HUES48 (cell line): ENCODE results near the gene CDK19.
A peak's percentile ranks its signal among the peaks of the same experiment; 100 is the strongest.

Experiments
- H3K27ac ChIP-seq: one replicate; pipeline ENCODE4 v1.7.0; 2013; ENCODE audit warnings: low read depth, low read length, inconsistent platforms
- H3K27me3 ChIP-seq: 2 replicates; pipeline ENCODE4 v1.6.1; 2013; ENCODE audit warnings: mild to moderate bottlenecking, low read length; ENCODE audit not compliant: control insufficient read depth, insufficient read depth
- H3K36me3 ChIP-seq: 2 replicates; pipeline ENCODE4 v1.6.1; 2013; ENCODE audit warnings: low read length; ENCODE audit not compliant: control insufficient read depth, insufficient read depth
- H3K4me1 ChIP-seq: 2 replicates; pipeline ENCODE4 v1.6.1; 2013; ENCODE audit warnings: mild to moderate bottlenecking, low read length; ENCODE audit not compliant: control insufficient read depth, insufficient read depth
- H3K4me3 ChIP-seq: 2 replicates; pipeline ENCODE4 v1.5.1; 2013; ENCODE audit warnings: mild to moderate bottlenecking, low read depth, low read length
- H3K9ac ChIP-seq: 2 replicates; pipeline ENCODE4 v1.6.1; 2013; ENCODE audit warnings: mild to moderate bottlenecking, low read depth, low read length, moderate library complexity
- H3K9me3 ChIP-seq: 2 replicates; pipeline ENCODE4 v1.6.1; 2013; ENCODE audit warnings: low read length; ENCODE audit not compliant: control insufficient read depth, insufficient read depth

CDK19 gene

GRCh38 chr6:110622912-110623578, 192.2 kb downstream of the CDK19 start:
- H3K36me3 ChIP-seq, result peaks cover 31% of the 10 kb centered on the region
- H3K4me1 ChIP-seq, result peaks cover 3% of the 10 kb centered on the region; the same call in 1 of the 2 replicates
- H3K27ac ChIP-seq, result no peak overlapping the region
- no peak overlapping the region for H3K9ac ChIP-seq
- H3K4me3 ChIP-seq, result no peak overlapping the region
- H3K9me3 ChIP-seq, result no peaks in the 10 kb centered on the region
- no peaks in the 10 kb centered on the region for H3K27me3 ChIP-seq

GRCh38 chr6:110621061-110621460, 194.2 kb downstream of the CDK19 start:
- Histone ChIP-seq H3K9me3 (no peaks in the 10 kb centered on the region), H3K9ac (no peak overlapping the region), H3K4me1 (peaks cover 3% of the 10 kb centered on the region; the same call in 1 of the 2 replicates), H3K27ac (no peak overlapping the region), H3K36me3 (peaks cover 28% of the 10 kb centered on the region), H3K4me3 (no peak overlapping the region), H3K27me3 (no peaks in the 10 kb centered on the region)

GRCh38 chr6:110620065-110620464, 195.2 kb downstream of the CDK19 start:
- no peaks in the 10 kb centered on the region for H3K27me3 ChIP-seq
- H3K4me3 ChIP-seq, result no peak overlapping the region
- no peak overlapping the region for H3K9ac ChIP-seq
- H3K4me1 ChIP-seq, result peaks cover 3% of the 10 kb centered on the region; the same call in 1 of the 2 replicates
- H3K27ac ChIP-seq, result no peak overlapping the region
- H3K36me3 ChIP-seq, result peaks cover 28% of the 10 kb centered on the region
- no peaks in the 10 kb centered on the region for H3K9me3 ChIP-seq

- Histone ChIP-seq H3K9me3 (no peaks in the 10 kb centered on the region), H3K27me3 (no peaks in the 10 kb centered on the region), H3K27ac (no peak overlapping the region), H3K4me3 (no peak overlapping the region), H3K4me1 (peaks cover 5% of the 10 kb centered on the region), H3K9ac (no peak overlapping the region), H3K36me3 (peaks cover 28% of the 10 kb centered on the region)
Measured at GRCh38 chr6:110619275-110619908, 195.9 kb downstream of the CDK19 start.

- no peak overlapping the region for H3K9ac ChIP-seq
- H3K4me3 ChIP-seq, result no peak overlapping the region
- H3K27me3 ChIP-seq, result no peaks in the 10 kb centered on the region
- peak overlapping the region; percentile 14 for H3K27ac ChIP-seq
- peaks cover 11% of the 10 kb centered on the region for H3K4me1 ChIP-seq
- H3K9me3 ChIP-seq, result no peaks in the 10 kb centered on the region
- peaks cover 28% of the 10 kb centered on the region for H3K36me3 ChIP-seq
Measured at GRCh38 chr6:110618591-110619267, 196.5 kb downstream of the CDK19 start.

GRCh38 chr6:110617057-110617456, 198.2 kb downstream of the CDK19 start:
- Histone ChIP-seq H3K9me3 (no peaks in the 10 kb centered on the region), H3K9ac (no peak overlapping the region), H3K27ac (no peak overlapping the region), H3K27me3 (no peaks in the 10 kb centered on the region), H3K4me3 (no peak overlapping the region), H3K36me3 (peaks cover 14% of the 10 kb centered on the region), H3K4me1 (peaks cover 28% of the 10 kb centered on the region)

GRCh38 chr6:110615722-110616121, 199.5 kb downstream of the CDK19 start:
- Histone ChIP-seq H3K9ac (no peak overlapping the region), H3K27ac (no peak overlapping the region), H3K36me3 (0 out of 2 replicates have a peak, but pooled peaks cover 2% of the 10 kb centered on the region), H3K4me1 (peaks cover 32% of the 10 kb centered on the region), H3K4me3 (no peak overlapping the region), H3K27me3 (no peaks in the 10 kb centered on the region), H3K9me3 (no peaks in the 10 kb centered on the region)

- H3K36me3 ChIP-seq, result no peaks in the 10 kb centered on the region
Measured at GRCh38 chr6:110614586-110614985, 200.7 kb downstream of the CDK19 start.

GRCh38 chr6:110614106-110614505, 201.2 kb downstream of the CDK19 start:
- H3K27ac ChIP-seq, result peak overlapping the region; percentile 56
- H3K4me1 ChIP-seq, result peaks cover 32% of the 10 kb centered on the region
- no peaks in the 10 kb centered on the region for H3K9me3 ChIP-seq
- no peak overlapping the region for H3K9ac ChIP-seq
- H3K36me3 ChIP-seq, result no peaks in the 10 kb centered on the region
- H3K4me3 ChIP-seq, result no peak overlapping the region
- H3K27me3 ChIP-seq, result no peaks in the 10 kb centered on the region

More at GRCh38 chr6:110614586-110614985, 200.7 kb downstream of the CDK19 start:
- no peaks in the 10 kb centered on the region for H3K9me3 ChIP-seq
- H3K27me3 ChIP-seq, result no peaks in the 10 kb centered on the region
- peaks cover 32% of the 10 kb centered on the region for H3K4me1 ChIP-seq
- peak overlapping the region; percentile 43 for H3K27ac ChIP-seq
- H3K4me3 ChIP-seq, result no peak overlapping the region
- H3K9ac ChIP-seq, result no peak overlapping the region

- H3K4me3 ChIP-seq, result no peak overlapping the region
- H3K27ac ChIP-seq, result no peak overlapping the region
- no peaks in the 10 kb centered on the region for H3K36me3 ChIP-seq
- H3K9me3 ChIP-seq, result no peaks in the 10 kb centered on the region
- H3K27me3 ChIP-seq, result no peaks in the 10 kb centered on the region
- H3K9ac ChIP-seq, result no peak overlapping the region
- peaks cover 28% of the 10 kb centered on the region for H3K4me1 ChIP-seq
Measured at GRCh38 chr6:110613356-110613755, 201.9 kb downstream of the CDK19 start.

GRCh38 chr6:110612298-110612697, 203.0 kb downstream of the CDK19 start:
- Histone ChIP-seq H3K9me3 (no peaks in the 10 kb centered on the region), H3K9ac (no peak overlapping the region), H3K27me3 (no peaks in the 10 kb centered on the region), H3K4me3 (no peak overlapping the region), H3K27ac (no peak overlapping the region), H3K4me1 (peaks cover 28% of the 10 kb centered on the region), H3K36me3 (no peaks in the 10 kb centered on the region)
